AG08395 (cell line): ENCODE measurements around the gene CFD.
"Not testable (repeated sequence)": the region's sequence is repeated elsewhere in the genome, so short reads cannot be mapped to it uniquely, and the experiment has no call there.

ENCODE experiments used
- DNase-seq: peaks from one replicate; pipeline ENCODE4 v3.0.0; 2012; ENCODE audit warnings: mixed read lengths, low spot score

CFD gene

DNA sequence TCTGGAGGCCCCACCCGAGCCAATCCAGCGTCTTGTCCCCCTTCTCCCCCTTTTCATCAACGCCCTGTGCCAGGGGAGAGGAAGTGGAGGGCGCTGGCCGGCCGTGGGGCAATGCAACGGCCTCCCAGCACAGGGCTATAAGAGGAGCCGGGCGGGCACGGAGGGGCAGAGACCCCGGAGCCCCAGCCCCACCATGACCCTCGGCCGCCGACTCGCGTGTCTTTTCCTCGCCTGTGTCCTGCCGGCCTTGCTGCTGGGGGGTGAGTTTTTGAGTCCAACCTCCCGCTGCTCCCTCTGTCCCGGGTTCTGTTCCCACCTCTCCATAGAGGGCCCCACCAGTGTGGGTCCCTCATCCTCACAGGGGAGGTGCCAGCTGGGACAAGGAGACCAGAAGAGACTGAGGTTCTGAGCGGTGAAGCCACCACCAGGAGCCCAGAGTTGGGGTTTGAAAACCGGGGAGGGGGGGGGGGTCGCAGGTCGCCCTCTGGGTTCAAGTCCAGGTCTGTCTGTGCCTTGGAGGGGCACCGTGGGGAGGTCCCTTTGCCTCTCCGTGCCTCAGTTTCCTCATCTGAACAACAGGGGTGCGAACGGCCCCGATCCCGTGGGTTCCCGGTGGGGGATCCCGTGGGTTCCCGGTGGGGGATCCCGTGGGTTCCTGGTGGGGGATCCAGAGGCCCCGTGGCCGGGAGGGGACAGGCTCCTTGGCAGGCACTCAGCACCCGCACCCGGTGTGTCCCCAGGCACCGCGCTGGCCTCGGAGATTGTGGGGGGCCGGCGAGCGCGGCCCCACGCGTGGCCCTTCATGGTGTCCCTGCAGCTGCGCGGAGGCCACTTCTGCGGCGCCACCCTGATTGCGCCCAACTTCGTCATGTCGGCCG lies 7.1 kb upstream of the CFD start, which contains the start of gene ELANE:
TSS of gene ELANE (plus strand) at position 168 of the 878 bp plus-strand sequence. CDS start at position 194, 26 bp downstream.
- DNase-seq: no peak

DNA sequence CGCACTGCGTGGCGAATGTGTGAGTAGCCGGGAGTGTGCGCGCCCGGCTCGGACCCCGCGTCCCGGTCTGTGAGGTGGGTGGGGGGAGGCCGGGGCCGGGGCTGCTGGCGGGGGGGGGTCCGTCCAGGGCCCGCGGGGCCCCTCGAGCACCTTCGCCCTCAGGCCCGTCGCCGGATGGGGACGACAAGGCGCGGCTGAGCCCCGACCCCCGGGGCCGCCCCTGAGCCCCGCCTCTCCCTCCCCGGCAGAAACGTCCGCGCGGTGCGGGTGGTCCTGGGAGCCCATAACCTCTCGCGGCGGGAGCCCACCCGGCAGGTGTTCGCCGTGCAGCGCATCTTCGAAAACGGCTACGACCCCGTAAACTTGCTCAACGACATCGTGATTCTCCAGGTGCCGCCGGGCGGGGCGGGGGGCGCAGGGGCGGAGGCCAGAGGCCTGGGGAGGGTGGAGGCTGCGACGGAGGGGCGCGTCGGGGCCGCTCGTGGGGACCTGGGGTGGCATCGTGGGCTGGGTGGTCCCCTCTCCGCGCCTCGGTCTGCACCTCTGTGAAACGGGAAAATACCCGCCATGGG lies 6.4 kb upstream of the CFD start:
- no peak for DNase-seq

GRCh38 chr19:853614-854220 lies 5.7 kb upstream of the CFD start:
- not testable (repeated sequence) for DNase-seq

GRCh38 chr19:854549-854948 lies 4.9 kb upstream of the CFD start:
- DNase-seq: no peak

DNA sequence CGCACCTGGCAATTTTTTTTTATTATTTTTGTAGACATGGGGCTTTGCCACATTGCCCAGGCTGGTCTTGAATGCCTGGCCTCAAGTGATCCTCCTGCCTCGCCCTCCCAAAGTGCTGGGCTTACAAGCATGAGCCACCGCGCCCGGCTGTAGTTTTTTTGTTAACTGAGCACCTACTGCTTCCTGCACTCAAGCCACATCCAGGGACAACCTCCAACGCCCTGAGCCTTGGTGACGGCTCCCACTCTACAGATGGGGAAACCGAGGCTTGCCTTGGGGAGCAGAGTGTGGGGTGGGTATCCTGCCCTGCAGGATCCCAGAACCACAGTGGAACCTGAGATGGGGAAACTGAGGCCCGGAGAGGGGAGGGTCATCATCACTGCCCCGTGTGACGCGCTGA lies 4.3 kb upstream of the CFD start:
- DNase-seq: no peak

DNA sequence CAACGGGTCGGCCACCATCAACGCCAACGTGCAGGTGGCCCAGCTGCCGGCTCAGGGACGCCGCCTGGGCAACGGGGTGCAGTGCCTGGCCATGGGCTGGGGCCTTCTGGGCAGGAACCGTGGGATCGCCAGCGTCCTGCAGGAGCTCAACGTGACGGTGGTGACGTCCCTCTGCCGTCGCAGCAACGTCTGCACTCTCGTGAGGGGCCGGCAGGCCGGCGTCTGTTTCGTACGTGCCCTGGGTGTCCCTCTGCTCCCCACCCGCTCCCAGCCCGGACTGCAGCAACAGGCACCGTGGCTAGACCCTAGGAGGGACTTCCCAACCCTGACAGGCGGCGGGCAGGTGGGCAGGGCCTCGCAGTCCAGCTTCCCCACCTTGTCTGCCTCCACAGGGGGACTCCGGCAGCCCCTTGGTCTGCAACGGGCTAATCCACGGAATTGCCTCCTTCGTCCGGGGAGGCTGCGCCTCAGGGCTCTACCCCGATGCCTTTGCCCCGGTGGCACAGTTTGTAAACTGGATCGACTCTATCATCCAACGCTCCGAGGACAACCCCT lies 3.8 kb upstream of the CFD start:
- no peak for DNase-seq

- DNase-seq: no peak
These were observed 1.2 kb upstream of the CFD start for GRCh38 chr19:858284-858683.

GRCh38 chr19:861141-861755 lies 1.8 kb downstream of the CFD start:
- DNase-seq: no peak

- DNase-seq: peak; percentile 42
These were observed 2.5 kb downstream of the CFD start for GRCh38 chr19:861756-862580.

- peak; percentile 45 for DNase-seq
These were observed 3.3 kb downstream of the CFD start for GRCh38 chr19:862581-863314.

DNA sequence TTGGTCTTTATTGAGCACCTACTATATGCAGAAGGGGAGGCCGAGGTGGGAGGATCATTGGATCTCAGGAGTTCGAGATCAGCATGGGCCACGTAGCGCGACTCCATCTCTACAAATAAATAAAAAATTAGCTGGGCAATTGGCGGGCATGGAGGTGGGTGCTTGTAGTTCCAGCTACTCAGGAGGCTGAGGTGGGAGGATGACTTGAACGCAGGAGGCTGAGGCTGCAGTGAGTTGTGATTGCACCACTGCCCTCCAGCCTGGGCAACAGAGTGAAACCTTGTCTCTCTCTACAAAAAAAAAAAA lies 3.8 kb downstream of the CFD start:
- DNase-seq: no peak

- no peak for DNase-seq
These were observed 7.4 kb downstream of the CFD start for GRCh38 chr19:866769-867300.

DNA sequence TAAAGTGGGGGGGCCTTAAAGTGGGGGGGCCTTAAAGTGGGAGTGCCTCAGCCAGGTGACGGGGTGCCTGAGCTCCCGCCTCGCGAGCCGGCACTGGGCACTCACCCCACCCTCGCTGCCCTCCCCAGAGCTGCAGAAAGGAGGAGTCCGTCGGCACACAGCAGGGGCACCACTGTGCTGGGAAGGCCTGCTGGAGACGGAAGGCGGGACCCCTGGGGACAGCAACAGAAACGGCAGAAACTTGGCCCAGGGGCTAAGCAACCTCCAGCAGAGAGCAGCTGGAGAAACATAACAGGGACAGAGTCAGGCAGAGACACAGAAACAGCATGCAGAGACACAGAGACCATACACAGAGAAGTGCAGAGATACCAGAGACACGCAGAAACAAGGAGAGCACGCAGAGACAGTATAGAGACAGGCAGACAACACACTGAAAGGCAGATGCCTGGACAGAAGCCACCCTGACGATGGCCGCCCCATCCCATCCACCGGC lies 7.9 kb downstream of the CFD start:
- no peak for DNase-seq

GRCh38 chr19:867855-868457 lies 8.5 kb downstream of the CFD start:
- no peak for DNase-seq

DNA sequence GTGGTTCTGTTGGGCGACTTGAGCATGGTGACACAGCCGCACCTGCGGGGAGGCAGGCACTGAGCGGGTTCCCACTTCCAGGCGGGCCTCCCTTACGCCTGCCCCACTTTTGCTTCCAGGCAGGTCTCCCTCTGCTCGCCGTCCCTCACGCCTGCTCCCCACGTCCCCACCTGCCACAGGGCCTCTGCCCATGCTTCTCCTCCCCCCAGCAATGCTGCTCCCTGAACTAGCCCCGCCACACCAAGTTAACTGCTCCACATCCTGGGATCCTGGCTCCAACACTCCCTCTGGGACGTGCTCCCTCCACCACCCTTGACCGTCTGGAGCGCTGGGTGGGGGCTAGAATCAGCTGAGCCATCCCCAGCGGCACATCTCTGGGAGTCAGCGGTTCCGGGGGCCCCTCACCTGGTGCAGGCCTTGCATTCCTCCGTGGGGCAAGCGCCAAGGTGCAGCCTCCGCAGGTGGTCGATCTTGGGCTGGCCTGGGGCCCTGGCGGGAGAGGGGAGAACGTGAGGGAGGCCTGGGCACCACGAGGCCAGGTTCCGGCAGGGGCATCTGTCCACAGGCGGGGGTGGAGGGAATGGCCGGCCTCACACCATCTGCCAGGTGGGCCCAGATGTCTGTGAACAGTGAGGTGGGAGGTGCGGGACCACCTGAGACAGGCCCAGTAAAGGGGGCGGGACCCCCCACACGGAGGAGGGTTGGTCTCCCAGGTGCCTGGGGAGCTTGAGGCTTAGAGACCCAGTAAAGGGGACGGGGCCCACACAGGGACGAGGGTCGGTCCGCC lies 9.2 kb downstream of the CFD start:
- no peak for DNase-seq

GRCh38 chr19:869245-870177 lies 10.0 kb downstream of the CFD start:
- DNase-seq: peak; percentile 89

- no peak for DNase-seq
These were observed 10.8 kb downstream of the CFD start for GRCh38 chr19:870314-870713.

- no peak for DNase-seq
These were observed 11.5 kb downstream of the CFD start for GRCh38 chr19:870963-871401.
